ENCODE results near the gene TMEM213. TPM values are rescaled to one million over a fixed set of nuclear protein-coding genes. Genes with fewer than 3 reads are reported as not detected.

The TMEM213 gene
- total and polyA plus RNA-seq, 10 donors: 0.05 TPM; not detected in 9

DNA sequence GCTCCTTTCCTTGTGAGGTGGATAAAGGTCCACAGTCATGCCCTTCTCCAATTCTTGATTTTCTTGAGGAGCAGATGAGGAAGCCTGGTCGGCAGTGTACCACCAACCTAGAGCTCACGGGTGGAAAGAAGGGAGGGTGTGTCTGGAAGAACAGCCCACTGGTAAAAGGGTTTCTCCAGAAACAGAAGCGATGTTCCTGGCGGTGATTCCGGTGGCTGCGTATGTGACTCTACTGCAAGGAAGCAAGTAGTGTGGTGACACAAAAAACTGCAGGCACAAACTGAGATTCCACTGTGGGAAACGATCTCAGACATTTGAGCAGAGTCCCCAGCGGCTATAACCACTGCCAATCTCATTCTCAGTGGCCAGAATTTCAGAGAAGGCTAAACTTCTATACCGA is 66.1 kb downstream of the TMEM213 start:
- peaks cover 0 to 14% (median 0%) of the 10 kb centered on the region in 6 donors for H3K36me3 ChIP-seq
- intact Hi-C loops (cut with DNase I; ENCODE audit: low total_unique reads): no loop called here
- TF ChIP-seq, protein P1, sequence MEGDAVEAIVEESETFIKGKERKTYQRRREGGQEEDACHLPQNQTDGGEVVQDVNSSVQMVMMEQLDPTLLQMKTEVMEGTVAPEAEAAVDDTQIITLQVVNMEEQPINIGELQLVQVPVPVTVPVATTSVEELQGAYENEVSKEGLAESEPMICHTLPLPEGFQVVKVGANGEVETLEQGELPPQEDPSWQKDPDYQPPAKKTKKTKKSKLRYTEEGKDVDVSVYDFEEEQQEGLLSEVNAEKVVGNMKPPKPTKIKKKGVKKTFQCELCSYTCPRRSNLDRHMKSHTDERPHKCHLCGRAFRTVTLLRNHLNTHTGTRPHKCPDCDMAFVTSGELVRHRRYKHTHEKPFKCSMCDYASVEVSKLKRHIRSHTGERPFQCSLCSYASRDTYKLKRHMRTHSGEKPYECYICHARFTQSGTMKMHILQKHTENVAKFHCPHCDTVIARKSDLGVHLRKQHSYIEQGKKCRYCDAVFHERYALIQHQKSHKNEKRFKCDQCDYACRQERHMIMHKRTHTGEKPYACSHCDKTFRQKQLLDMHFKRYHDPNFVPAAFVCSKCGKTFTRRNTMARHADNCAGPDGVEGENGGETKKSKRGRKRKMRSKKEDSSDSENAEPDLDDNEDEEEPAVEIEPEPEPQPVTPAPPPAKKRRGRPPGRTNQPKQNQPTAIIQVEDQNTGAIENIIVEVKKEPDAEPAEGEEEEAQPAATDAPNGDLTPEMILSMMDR (IDR thresholded peaks at IDR 0.05 in 8 of 11, conservative IDR thresholded peaks at IDR 0.05 in 3 of 11): no peak
- TF ChIP-seq POLR2AphosphoS5 (IDR thresholded peaks at IDR 0.05) (no peak), POLR2A (IDR thresholded peaks at IDR 0.05) (no peak)
- H3K9me3 ChIP-seq: no peaks in the 10 kb centered on the region
- H3K27me3 ChIP-seq (replicated peaks in 1 of 7): no peaks in the 10 kb centered on the region
- H3K27ac ChIP-seq: no peak overlapping the region
- H3K4me1 ChIP-seq: no peaks in the 10 kb centered on the region
- WGBS, 5 donors: 91 to 97% (median 94%) methylated on average over 9 of the region's 9 CpGs
- no peak overlapping the region for H3K4me3 ChIP-seq
- DNase-seq: no peak

DNA sequence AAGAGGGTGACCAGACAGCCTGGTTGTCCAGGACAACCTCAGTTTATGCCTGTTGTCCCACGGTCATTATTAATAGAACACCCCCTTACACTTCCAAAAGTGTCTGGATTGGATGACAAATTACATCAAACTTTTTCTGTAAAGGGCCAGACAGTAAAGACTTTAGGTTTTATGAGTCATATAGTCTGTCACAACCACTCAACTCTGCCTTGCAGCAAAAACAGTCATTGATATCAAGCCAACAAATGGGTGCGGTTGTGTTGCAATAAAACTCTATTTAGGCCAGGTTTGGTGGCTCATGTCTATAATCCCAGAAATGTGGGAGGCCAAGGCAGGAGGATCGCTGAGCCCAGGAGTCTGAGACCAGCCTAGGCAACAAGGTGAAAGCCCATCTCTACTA is 66.9 kb downstream of the TMEM213 start:
- H3K36me3 ChIP-seq: peaks cover 0 to 20% (median 0%) of the 10 kb centered on the region in 6 donors
- no peaks in the 10 kb centered on the region for H3K27me3 ChIP-seq (replicated peaks in 1 of 7)
- 79 to 89% (median 84%) methylated on average over 3 of the region's 3 CpGs for WGBS, 5 donors
- intact Hi-C loops (cut with DNase I; ENCODE audit: low total_unique reads): no loop called here
- no peak overlapping the region for H3K4me3 ChIP-seq
- no peak overlapping the region for H3K27ac ChIP-seq
- TF ChIP-seq POLR2A (IDR thresholded peaks at IDR 0.05): no peak
- no peak for TF ChIP-seq POLR2AphosphoS5 (IDR thresholded peaks at IDR 0.05)
- TF ChIP-seq, protein P1 (IDR thresholded peaks at IDR 0.05 in 8 of 11, conservative IDR thresholded peaks at IDR 0.05 in 3 of 11): no peak
- H3K4me1 ChIP-seq: no peaks in the 10 kb centered on the region
- H3K9me3 ChIP-seq: no peaks in the 10 kb centered on the region
- DNase-seq: no peak

DNA sequence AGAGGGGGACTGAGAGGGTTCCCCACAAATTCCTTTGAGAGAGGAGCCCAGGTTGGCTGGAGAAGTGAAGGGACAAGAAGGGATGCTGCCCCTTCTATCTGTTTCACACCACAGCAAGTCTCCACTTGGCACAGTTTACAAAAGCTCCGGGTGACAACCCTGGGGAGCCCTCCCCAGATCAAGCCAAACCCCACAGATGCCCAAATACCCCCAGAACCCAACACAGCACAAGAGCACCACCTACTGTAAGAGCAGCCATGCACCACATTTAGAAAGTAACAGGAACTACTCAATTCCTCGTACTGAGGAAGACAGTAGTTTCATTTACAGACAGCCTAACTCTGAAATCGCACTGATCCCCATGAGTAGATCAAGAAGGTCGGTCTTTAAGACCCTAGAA is 68.0 kb downstream of the TMEM213 start:
- peaks cover 0 to 18% (median 0%) of the 10 kb centered on the region in 6 donors for H3K36me3 ChIP-seq
- no peaks in the 10 kb centered on the region for H3K4me1 ChIP-seq
- H3K9me3 ChIP-seq: no peaks in the 10 kb centered on the region
- WGBS, 5 donors: 43 to 68% (median 55%) methylated on average over 4 of the region's 4 CpGs
- DNase-seq: no peak
- H3K27ac ChIP-seq: no peak overlapping the region
- intact Hi-C loops (cut with DNase I; ENCODE audit: low total_unique reads): no loop called here
- H3K4me3 ChIP-seq: no peak overlapping the region
- TF ChIP-seq, protein P1 (IDR thresholded peaks at IDR 0.05 in 8 of 11, conservative IDR thresholded peaks at IDR 0.05 in 3 of 11): peak in 3 of 11 experiments; percentile 10 to 30 (median 19)
- no peak for TF ChIP-seq POLR2A (IDR thresholded peaks at IDR 0.05)
- no peaks in the 10 kb centered on the region for H3K27me3 ChIP-seq (replicated peaks in 1 of 7)

DNA sequence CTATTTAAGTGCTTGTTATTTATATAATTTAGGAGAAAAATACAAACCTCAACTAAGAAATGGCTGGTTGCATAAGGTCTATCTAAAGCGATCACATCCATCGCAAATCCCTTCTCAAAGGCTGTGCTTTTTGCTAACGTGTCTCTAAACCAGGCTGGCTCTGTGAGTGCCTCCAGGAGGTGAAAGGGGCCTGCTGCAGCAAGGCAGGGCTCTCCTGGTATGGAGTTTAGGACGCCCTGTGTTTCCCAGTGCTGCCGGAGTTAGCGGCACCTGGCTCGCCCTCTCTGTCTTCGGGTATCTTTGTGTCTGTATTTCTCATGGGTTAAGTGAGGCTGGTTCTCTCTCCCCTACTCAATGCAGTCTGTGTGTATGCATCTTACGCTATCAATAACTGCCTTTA is 68.6 kb downstream of the TMEM213 start:
- Histone ChIP-seq H3K36me3 (peaks cover 0 to 18% (median 0%) of the 10 kb centered on the region in 6 donors), H3K27me3 (replicated peaks in 1 of 7) (no peaks in the 10 kb centered on the region), H3K4me3 (no peak overlapping the region), H3K9me3 (no peaks in the 10 kb centered on the region), H3K4me1 (no peaks in the 10 kb centered on the region), H3K27ac (no peak overlapping the region)
- 93 to 97% (median 95%) methylated on average over 9 of the region's 9 CpGs for WGBS, 5 donors
- TF ChIP-seq POLR2AphosphoS5 (IDR thresholded peaks at IDR 0.05) (no peak), POLR2A (IDR thresholded peaks at IDR 0.05) (no peak)
- TF ChIP-seq, protein P1 (IDR thresholded peaks at IDR 0.05 in 8 of 11, conservative IDR thresholded peaks at IDR 0.05 in 3 of 11): no peak
- intact Hi-C loops (cut with DNase I; ENCODE audit: low total_unique reads): no loop called here
- no peak for DNase-seq
